A673 (cell line): ENCODE measurements around the gene OPRM1.

Experiments
- CTCF ChIP-seq: fragments of 300-800, 200-600 bp; sonication (generic); conservative IDR thresholded peaks from 2 replicates; pipeline ENCODE4 v1.5.1; 2017; ENCODE audit warnings: low read depth, mild to moderate bottlenecking, antibody characterized with exemption, low read length, moderate library complexity, mixed read lengths
- EZH2 ChIP-seq: fragments of 200-600 bp; sonication (generic); IDR thresholded peaks from 2 replicates; pipeline ENCODE4 v1.6.1; 2017; ENCODE audit warnings: borderline replicate concordance, low read depth, mild to moderate bottlenecking, mixed read lengths, antibody characterized with exemption, low read length; ENCODE audit not compliant: poor library complexity, severe bottlenecking

GRCh38 chr6:154206141-154206540, 167.1 kb downstream of the OPRM1 start:
- no peak for TF ChIP-seq CTCF
- TF ChIP-seq EZH2: no peak
